ENCODE data around the gene TRPV2.

- no peak for TF ChIP-seq CTCF (IDR thresholded peaks at IDR 0.05 in 4 of 5, conservative IDR thresholded peaks at IDR 0.05 in 1 of 5)
- no peak for TF ChIP-seq POLR2A (IDR thresholded peaks at IDR 0.05)
These were observed 30.8 kb upstream of the TRPV2 start for GRCh38 chr17:16384557-16384956.
